Renal pelvis (tissue), 12 donors: ENCODE measurements around the gene RORB. TPM values are rescaled to one million over a fixed set of nuclear protein-coding genes. Genes with fewer than 3 reads are reported as not detected.

Experiments used
- DNase-seq: peaks from one replicate; pipeline ENCODE4 v3.0.0-alpha.2; 2013
- long read RNA-seq, 16 experiments: transcript quantifications; one replicate each; lab custom pipeline, GENCODE V29; 2026
- polyA plus RNA-seq, 3 donors: library from polyadenylated mRNA; unstranded; fragments of 120-200 nt; gene quantifications; one replicate each; pipeline ENCODE4 v1.2.1, GENCODE V29; 2013; ENCODE audit not compliant: insufficient read length in 3 of 3

The RORB gene
- under 1 TPM; 0.07 to 0.17 (median 0.09) TPM for polyA plus RNA-seq
- long read RNA-seq, donor 1 = 0 reads
- long read RNA-seq, donor 2 = 0 reads
- long read RNA-seq, donor 3 = 0 reads
- long read RNA-seq, donor 4 = 0 reads
- long read RNA-seq, donor 5 = 0 reads
- long read RNA-seq, donor 6 = 0 reads
- long read RNA-seq, donor 7 = 0 reads
- long read RNA-seq, donor 8 = 0 reads
- long read RNA-seq, donor 9 = 0 reads
- long read RNA-seq, donor 10 = 0 reads
- long read RNA-seq, donor 11 = 0 reads
- long read RNA-seq, donor 12 = 0 reads
- long read RNA-seq, donor 13 = 0 reads
- long read RNA-seq, donor 14 = 0 reads
- long read RNA-seq, donor 15 = 0 reads
- long read RNA-seq, donor 16 = 0 reads

DNA sequence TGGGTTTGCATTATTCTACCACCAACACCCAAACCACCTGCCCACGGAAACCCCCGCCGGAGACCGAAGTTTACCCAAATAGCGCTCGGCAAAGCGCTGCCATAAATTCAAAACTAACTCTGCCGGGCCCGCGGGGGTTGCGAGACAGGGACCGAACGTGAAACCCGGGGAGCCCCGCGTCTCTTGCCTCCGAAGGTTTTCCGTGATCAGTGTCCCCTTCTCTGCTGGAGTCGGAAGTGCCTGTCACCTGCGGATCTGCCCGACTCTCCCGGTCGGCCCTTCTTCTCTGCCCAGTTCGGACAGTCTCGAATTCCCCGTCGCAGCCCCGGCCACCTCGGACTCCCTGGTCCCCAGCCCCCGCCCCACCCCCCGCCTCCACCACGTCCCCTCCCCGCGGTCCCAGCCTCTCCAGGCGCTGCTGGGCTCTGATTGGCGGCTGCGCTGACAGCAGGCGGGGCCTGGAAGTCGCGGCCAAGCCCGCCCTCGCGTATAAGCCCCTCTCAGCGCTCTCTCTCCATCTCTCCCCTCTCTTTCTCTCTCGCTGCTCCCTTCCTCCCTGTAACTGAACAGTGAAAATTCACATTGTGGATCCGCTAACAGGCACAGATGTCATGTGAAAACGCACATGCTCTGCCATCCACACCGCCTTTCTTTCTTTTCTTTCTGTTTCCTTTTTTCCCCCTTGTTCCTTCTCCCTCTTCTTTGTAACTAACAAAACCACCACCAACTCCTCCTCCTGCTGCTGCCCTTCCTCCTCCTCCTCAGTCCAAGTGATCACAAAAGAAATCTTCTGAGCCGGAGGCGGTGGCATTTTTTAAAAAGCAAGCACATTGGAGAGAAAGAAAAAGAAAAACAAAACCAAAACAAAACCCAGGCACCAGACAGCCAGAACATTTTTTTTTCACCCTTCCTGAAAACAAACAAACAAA is at the start of gene RORB:
RORB (plus strand) TSS at position 517 of the 929 bp plus-strand sequence. CDS start 642 bp downstream, outside the sequence.
- peak; percentile 62 for DNase-seq

DNA sequence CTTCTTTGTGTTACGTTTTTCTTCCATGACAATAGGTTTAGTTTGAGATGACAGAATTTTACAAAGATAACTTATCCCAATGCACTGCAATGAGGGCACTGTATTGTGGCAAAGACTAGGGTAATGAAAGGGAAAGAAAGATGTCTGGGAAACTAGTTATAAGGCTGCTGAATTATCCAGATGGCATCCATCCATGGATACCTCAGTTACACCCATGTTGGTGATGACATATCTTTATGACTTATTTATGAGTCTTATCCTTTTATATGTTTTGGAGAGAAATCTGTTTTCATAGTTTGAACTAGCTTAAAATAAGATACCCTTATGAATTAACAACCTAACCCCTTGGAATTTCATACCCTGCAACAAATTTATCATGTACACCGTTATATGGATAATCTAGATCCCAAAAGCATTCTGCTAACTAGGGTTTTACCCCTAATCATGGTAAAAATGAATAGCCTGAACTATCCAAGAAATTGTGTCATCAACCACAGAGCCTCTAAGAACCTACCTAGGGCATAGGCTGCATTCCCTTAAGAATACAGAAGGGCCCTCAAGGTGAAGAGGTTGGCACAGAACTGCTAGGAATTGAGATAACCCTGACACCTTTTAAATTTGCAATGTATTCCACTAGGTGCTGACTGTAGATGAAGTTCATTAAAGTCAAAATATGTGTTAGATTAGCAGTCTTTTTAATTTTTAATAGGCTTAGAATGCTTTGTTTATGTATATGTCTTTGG is 49.5 kb upstream of the RORB start:
- no peak for DNase-seq

GRCh38 chr9:74449060-74449459 is 48.1 kb upstream of the RORB start:
- no peak for DNase-seq

DNA sequence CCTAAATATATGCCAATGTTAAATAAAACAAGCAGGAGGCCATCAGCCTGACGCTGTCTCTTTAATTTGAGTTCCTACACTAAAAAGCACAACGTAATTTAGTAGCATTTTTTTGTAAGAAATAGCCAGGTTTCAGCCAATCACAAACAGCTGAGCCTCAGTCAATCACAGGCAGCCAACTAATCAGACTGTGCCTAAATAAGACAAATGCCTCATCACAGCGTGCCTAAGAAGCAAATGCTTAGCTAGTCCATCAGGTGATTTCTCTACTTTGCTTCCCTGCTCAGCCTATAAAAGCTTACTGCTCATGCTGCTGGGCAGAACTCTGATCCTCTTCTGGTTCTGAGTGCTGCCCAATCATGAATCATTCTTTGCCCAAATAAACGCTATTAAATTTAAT is 38.3 kb upstream of the RORB start:
- no peak for DNase-seq

GRCh38 chr9:74463825-74464224 is 33.3 kb upstream of the RORB start:
- no peak for DNase-seq

DNA sequence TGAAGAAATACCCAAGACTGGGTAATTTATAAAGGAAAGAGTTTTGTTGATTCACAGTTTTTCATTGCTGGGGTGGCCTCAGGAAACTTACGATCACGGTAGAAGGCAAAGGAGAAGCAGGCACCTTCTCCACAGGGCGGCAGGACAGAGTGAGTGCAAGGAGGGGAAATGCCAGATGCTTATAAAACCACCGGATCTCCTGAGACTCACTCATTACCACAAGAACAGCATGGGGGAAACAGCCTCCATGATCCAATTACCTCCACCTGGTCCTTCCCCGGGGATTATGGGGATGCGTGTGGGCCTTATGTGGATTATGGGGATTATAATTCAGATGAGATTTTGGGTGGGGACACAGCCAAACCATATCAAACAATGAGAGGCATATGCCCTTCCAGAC is 18.5 kb upstream of the RORB start:
- DNase-seq = no peak

GRCh38 chr9:74479711-74480110 is 17.4 kb upstream of the RORB start:
- no peak for DNase-seq

DNA sequence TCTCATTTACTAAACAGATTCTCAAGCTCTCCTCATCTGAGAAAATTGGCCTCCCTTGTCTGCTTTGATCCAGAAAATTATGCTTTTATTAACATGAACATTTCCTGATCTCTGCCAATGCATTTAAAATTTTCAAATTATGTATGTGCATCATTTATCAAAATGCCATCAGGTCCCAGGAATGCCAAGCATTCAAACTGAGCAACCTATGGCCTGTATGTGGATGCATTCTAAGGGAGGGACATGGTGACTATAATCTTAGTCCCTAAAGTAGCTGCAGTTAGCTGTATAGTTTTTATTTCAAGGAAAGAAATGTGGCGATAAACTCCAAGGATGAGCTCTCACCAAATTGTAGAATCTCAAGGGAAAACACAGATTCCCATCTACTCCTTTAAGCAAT is 9.7 kb upstream of the RORB start:
- no peak for DNase-seq

DNA sequence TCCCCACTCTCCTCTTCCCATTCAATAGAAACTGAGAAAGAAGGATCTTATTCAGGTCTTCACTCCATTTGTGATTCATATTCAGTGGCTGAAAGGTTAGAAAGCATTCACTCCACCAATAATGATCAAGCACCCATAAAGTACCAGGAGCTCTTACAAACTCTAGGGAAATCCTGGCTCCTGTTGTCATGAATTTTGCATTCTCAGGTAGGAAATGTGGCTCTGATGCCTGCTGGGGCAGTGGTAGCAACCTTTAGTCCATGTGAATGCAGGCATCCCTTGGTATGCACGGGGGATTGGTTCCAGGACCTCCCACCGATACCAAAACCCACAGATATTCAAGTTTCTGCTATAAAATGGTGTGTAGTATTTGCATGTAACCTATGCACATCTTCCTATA is 3.6 kb upstream of the RORB start:
- no peak for DNase-seq

DNA sequence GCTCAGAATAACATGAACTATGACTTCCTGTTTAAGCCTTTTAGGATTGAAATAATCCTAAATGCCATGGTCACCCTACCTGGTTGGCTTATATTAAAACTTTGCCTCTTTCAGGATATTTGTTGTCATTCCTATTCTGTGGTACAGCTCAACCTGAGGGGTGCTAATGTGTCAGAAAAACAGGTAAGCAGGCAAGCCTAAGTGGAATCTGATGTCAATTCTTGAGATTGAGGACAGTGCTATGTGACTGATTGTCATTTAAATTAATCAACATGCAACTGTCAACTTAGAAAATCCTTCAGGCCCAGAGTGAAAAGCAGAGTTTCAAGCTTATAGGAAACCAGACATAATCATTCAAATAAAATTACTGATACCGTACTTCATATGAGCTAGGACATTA is 2.6 kb upstream of the RORB start:
- no peak for DNase-seq

GRCh38 chr9:74496406-74496805 is 729 bp upstream of the RORB start:
- DNase-seq = no peak

GRCh38 chr9:74497748-74498620 is 849 bp downstream of the RORB start:
- no peak for DNase-seq

DNA sequence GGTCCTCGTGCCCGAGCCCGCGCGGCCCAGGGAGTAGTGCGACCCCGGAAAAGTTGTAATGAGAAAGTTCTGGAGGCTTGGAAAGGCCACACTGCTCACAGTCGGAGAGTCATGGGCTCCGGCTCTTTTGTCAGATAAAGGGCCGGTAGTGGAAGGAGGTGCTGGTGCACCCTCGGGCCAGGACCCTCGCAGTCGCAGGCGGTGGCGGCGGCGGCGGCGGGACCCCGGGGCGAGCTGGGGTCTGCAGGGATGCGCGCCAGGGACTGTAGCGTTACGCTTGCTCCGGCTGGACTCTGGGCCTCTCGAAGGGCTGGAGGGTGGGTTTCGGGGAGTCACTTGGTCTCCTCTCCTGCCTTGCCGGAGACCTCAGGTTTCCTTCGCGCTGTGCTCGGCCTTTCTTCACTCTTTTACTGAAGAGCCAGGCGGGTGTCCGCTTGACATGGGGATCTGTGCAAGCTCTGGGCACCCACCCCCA is 1.5 kb downstream of the RORB start:
- no peak for DNase-seq

DNA sequence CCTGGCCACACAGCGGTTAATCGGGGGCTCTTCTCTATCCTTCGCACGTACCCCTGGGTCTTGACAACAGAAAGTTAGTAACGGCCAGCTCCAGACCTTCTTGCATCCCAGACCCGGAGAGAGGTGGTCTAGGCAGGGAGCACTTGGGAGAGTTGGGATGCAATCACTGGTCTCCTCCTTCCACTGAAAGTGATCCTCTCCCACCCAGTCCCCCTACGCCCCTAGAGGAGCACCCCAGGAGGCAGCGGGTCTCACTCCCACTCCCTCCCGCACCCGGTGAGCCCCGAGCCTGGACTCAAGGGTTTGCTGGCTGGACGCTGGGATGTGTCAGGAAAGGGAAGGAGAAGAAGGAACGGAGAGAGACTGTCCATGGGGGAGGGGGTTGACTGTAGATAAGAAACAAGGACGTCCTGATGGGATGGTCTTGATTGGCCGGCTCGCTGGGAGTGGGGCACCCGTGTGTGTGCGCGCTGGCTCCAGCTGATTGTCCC is 2.0 kb downstream of the RORB start:
- no peak for DNase-seq

GRCh38 chr9:74499770-74500583 is 2.8 kb downstream of the RORB start:
- no peak for DNase-seq

DNA sequence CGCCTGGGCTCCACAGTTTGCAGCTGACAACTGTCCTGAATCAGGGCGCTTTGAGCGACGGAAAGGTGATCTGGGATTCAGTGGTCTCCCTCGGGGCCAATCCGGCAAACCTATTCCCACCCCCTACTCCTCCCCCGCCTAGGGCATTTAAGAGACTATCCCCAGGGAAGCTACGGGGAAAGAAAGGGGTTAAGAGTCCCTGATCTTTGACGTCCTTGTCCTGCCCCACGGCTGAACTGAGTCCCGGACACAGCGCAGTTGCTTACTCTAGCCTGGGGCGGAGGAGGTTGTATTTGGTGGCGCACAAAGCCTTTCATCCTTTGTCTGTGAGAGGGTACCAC is 3.4 kb downstream of the RORB start:
- DNase-seq = no peak

GRCh38 chr9:74501570-74501969 is 4.4 kb downstream of the RORB start:
- DNase-seq = no peak

DNA sequence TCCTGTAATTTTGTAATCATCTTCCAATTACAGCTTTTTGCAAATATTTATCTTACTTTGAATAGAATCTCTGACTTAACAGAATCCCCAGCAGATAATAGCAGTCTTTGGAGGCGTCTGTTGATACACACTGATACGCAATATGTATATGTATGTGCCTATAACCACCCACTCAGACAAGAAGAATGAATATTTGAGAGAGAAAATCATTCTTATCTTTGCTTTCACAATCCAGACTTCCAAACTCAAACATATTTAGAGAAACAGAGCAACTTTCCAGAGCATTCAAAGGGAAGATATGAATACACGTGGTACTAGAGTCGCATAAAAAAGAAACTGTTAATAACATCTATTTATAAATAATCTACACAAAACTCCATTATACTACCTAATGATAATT is 6.1 kb downstream of the RORB start:
- no peak for DNase-seq

DNA sequence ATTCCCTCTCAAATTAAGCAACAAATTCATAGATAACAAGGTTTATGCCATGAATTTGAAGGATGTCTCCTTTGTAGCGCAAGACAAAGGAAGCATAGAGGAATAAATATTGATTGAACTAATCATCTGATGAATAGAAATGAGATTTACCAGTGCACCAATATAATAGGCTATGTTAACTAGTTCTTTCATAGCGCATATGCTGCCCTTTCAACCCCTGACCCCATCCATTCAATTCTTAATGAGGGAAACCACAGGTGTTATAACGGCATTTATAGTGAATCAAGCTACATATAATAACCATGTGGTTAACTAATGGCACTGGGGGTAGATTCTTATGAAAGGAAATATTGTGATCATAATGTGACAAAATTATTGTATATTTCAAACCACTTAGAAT is 6.5 kb downstream of the RORB start:
- DNase-seq = no peak

DNA sequence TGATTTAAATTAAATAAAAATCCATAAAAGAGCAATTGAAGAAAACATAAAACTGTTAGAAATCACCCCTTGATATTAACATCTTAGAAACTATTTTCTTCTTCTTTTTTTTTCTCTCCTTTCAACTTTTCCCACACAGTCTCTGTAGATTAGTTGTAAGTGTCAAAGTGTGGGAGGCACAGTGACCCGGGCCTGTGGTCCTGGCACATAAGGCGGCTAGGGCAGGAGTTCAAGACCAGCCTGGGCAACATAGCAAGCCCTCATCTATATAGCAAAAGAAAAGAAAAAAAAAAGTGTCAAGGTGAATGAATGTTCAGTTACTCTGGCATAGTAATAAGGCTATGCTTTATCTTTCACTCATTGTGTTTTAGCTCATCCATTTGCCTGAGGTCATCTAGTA is 14.2 kb downstream of the RORB start:
- no peak for DNase-seq
